Endothelial cell of umbilical vein (primary cell): Measurements from ENCODE around the gene ANAPC2. TPM values are rescaled to one million over a fixed set of nuclear protein-coding genes. Genes with fewer than 3 reads are reported as not detected.

ENCODE experiments used
- BruUV-seq: library from RNA; stranded (reverse); fragments of 400-500 nt; replicated peaks from 2 replicates; lab custom pipeline; 2021; lab: Mats Ljungman, UMichigan
- CTCF ChIA-PET: fragments of 300-600, 350-600 bp; sonication (Branson Sonifier 250); formaldehyde crosslinking; loops from one replicate; lab custom pipeline; 2021; ENCODE audit warnings: antibody characterized with exemption, inconsistent platforms; lab: Charles Lee
- POLR2A ChIA-PET: fragments of 300-600, 350-600 bp; sonication (Branson Sonifier 250); formaldehyde crosslinking; loops from one replicate; lab custom pipeline; 2021; ENCODE audit warnings: antibody characterized with exemption, inconsistent platforms; lab: Charles Lee
- DNase-seq: peaks from one replicate; pipeline ENCODE4 v3.0.0-alpha.2; 2011; ENCODE audit warnings: low read depth, low spot score
- FAIRE-seq: peaks from 2 replicates; lab custom pipeline; 2011; peaks lifted over from hg19 to GRCh38; lab: Jason Lieb, UNC
- H2AFZ ChIP-seq: 2 replicates; pipeline ENCODE4 v1.6.0; 2012; ENCODE audit warnings: low read depth, low read length, control low read depth, inconsistent platforms
- H3K27ac ChIP-seq: 2 replicates; pipeline ENCODE4 v1.5.1; 2011; ENCODE audit warnings: low read depth, mild to moderate bottlenecking, control low read depth, low read length, moderate library complexity; ENCODE audit not compliant: insufficient read depth
- H3K27me3 ChIP-seq, 2 experiments: 2 replicates each; pipeline versions ENCODE4 v1.6.0 to v1.6.1; 2011; ENCODE audit warnings: low read length in 2 of 2, mixed read lengths in 1 of 2; ENCODE audit not compliant: control insufficient read depth in 2 of 2, insufficient read depth in 2 of 2
- H3K36me3 ChIP-seq, 2 experiments: 2 replicates in 1 of 2; 3 replicates in 1 of 2; pipeline ENCODE4 v1.5.1; 2011; ENCODE audit warnings: low read length in 2 of 2, mild to moderate bottlenecking in 1 of 2, moderate library complexity in 1 of 2; ENCODE audit not compliant: control insufficient read depth in 2 of 2, insufficient read depth in 2 of 2; ENCODE audit errors: extremely low read depth in 1 of 2
- H3K4me1 ChIP-seq: 3 replicates; pipeline ENCODE4 v1.5.1; 2011; ENCODE audit warnings: mild to moderate bottlenecking, low read length; ENCODE audit not compliant: control insufficient read depth, insufficient read depth; ENCODE audit errors: extremely low read depth
- H3K4me2 ChIP-seq: 2 replicates; pipeline ENCODE4 v1.6.1; 2011; ENCODE audit warnings: low read length, control low read depth, mixed read lengths; ENCODE audit not compliant: insufficient read depth
- H3K4me3 ChIP-seq, 3 experiments: fragments of 200-600 bp in 1 of 3; sonication (generic), shearing (Covaris generic) in 1 of 3; replicated peaks in 1 of 3; 2 replicates each; pipeline ENCODE4 v1.5.1; 2011 to 2016; ENCODE audit warnings: control low read depth in 3 of 3, low read length in 3 of 3, mild to moderate bottlenecking in 2 of 3, inconsistent platforms in 1 of 3, low read depth in 1 of 3, moderate library complexity in 1 of 3; ENCODE audit not compliant: insufficient read depth in 1 of 3
- H3K79me2 ChIP-seq: 2 replicates; pipeline ENCODE4 v1.6.0; 2012; ENCODE audit warnings: low read length, inconsistent platforms; ENCODE audit not compliant: control insufficient read depth, insufficient read depth
- H3K9ac ChIP-seq: replicated peaks from 2 replicates; pipeline ENCODE3; 2011; ENCODE audit warnings: low read length, control low read depth; ENCODE audit not compliant: insufficient read depth; ENCODE audit errors: extremely low read depth
- H3K9me1 ChIP-seq: replicated peaks from 3 replicates; pipeline ENCODE4 v1.6.0; 2011; ENCODE audit warnings: mild to moderate bottlenecking, low read length; ENCODE audit not compliant: control insufficient read depth, insufficient read depth; ENCODE audit errors: extremely low read depth
- H3K9me3 ChIP-seq: replicated peaks from 2 replicates; pipeline ENCODE4 v1.5.1; 2012; ENCODE audit warnings: low read length, inconsistent platforms; ENCODE audit not compliant: control insufficient read depth, insufficient read depth
- H4K20me1 ChIP-seq: replicated peaks from 2 replicates; pipeline ENCODE3; 2011; ENCODE audit warnings: mild to moderate bottlenecking, low read length; ENCODE audit not compliant: control insufficient read depth, insufficient read depth; ENCODE audit errors: extremely low read depth
- CTCF ChIP-seq, 2 donors: IDR thresholded peaks; 1 replicate in 1 of 2; 2 replicates in 1 of 2; pipeline ENCODE4 v1.5.1; 2011; ENCODE audit warnings: low read length in 2 of 2, mild to moderate bottlenecking in 2 of 2, moderate library complexity in 2 of 2, control low read depth in 1 of 2, inconsistent platforms in 1 of 2, low read depth in 1 of 2; ENCODE audit not compliant: insufficient read depth in 1 of 2; ENCODE audit errors: extremely low read depth in 1 of 2
- dilution Hi-C: fragments of 300-500 bp; cut with MboI; formaldehyde crosslinking; loops from one replicate; pipeline ENCODE4 v1.15.0; 2019; ENCODE audit warnings: low sequenced_read_pairs; ENCODE audit not compliant: extremely low pct_ligation_motif_present
- intact Hi-C: fragments of 100-400 bp; cut with micrococcal nuclease; formaldehyde crosslinking; loops from one replicate; pipeline ENCODE4 v1.10.0; 2022
- polyA plus RNA-seq, 4 experiments: library from polyadenylated mRNA; depleted of rRNA in 3 of 4; stranded (reverse) in 3 of 4; unstranded in 1 of 4; fragments of >200 nt; gene quantifications; 2 replicates each; pipeline versions ENCODE4 v1.2.1 to v1.2.3, GENCODE V29; 2011 to 2012; ENCODE audit warnings: missing spikeins in 1 of 4
- total RNA-seq: library from RNA; stranded (reverse); gene quantifications from 2 replicates; pipeline ENCODE4 v1.2.3, GENCODE V29; 2021

Gene ANAPC2
- total and polyA plus RNA-seq, 2 donors (not counting 3 experiments of a cell fraction or from before 2014, with no cell fraction given) = 44.8 to 69.2 TPM

- CTCF ChIA-PET = interaction anchor here (1.2 to 1.8 kb wide), 2 partner anchors 9 to 10 kb away, joined by 5 to 7 read pairs; no protein-coding TSS in a partner anchor
- POLR2A ChIA-PET = no interaction called here
Observed at GRCh38 chr9:137166380-137167229, 21.8 kb downstream of the ANAPC2 start.

More at GRCh38 chr9:137166380-137167229, 21.8 kb downstream of the ANAPC2 start:
- FAIRE-seq (no peak), DNase-seq (no peak)
- no peak for TF ChIP-seq CTCF (IDR thresholded peaks at IDR 0.05; ENCODE audit: extremely low read depth in 1 of 2, insufficient read depth in 1 of 2, low read depth in 1 of 2, low read length in 2 of 2)
- Histone ChIP-seq H3K4me3 (no peak overlapping the region), H3K9me3 (no peaks in the 10 kb centered on the region), H3K9ac (no peak overlapping the region), H3K79me2 (no peaks in the 10 kb centered on the region), H3K27me3 (peaks cover 34 to 39% of the 10 kb centered on the region in 2 experiments), H3K4me1 (peaks cover 3% of the 10 kb centered on the region), H3K36me3 (no peaks in the 10 kb centered on the region), H3K9me1 (no peaks in the 10 kb centered on the region), H3K4me2 (no peak overlapping the region), H3K27ac (no peak overlapping the region), H4K20me1 (no peaks in the 10 kb centered on the region), H2AFZ (no peak overlapping the region)
- dilution Hi-C loops (no loop called here), intact Hi-C loops (no loop called here)
- no TSS peak for BruUV-seq
